Dedifferentiated amniotic fluid mesenchymal stem cell (primary cell): ENCODE measurements around the gene RIPK3.
"Not testable (repeated sequence)": the region's sequence is repeated elsewhere in the genome, so short reads cannot be mapped to it uniquely, and the experiment has no call there.

ENCODE experiments used
- DNase-seq: peaks from one replicate; pipeline ENCODE4 v3.0.0-alpha.2; 2016; ENCODE audit errors: extremely low spot score

Gene RIPK3

DNA sequence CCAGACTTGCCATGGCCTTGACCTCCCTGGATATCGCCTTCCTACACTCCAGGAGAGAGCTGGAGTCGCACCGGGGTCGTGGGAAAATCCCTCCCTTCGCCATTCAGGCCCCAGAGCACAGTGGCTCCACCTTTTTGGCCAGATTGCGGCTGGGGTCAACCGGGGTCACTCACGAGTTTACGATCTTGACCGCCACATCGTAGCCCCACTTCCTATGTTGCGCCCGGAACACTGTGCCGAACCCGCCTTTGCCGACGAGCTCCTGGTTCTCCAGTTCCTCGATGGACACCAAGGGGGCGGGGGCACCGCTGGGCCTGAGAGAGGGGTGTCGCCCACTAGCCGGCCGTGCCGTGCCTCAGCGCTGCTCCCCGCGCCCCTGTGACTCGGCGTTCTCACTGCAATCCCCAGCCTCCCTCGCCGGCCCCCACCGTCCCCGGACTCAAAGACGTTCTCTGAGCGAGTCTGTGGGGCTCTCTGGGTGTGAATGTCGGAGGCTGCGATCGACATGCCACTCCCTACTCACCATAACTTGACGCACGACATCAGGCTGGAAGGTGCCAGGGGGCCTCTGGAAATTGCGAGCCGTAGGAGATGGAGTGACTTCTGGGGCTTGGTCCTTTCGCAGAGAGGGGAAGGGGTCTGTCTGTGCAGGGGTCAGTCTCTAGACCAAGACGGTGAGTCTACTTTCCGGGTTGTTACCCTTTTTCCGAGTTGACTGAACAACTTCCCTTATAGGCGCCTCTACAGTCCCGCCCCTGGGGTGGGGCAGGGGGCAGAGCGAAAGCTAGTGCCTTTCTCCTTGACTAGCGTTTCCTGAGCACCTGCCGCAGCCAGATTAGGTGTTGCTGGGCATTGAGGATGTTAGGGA is at the start of gene RIPK3:
TSS of gene RIPK3 (minus strand) at position 708 of the 868 bp plus-strand sequence. CDS start at position 543, 165 bp downstream.
- no peak for DNase-seq

DNA sequence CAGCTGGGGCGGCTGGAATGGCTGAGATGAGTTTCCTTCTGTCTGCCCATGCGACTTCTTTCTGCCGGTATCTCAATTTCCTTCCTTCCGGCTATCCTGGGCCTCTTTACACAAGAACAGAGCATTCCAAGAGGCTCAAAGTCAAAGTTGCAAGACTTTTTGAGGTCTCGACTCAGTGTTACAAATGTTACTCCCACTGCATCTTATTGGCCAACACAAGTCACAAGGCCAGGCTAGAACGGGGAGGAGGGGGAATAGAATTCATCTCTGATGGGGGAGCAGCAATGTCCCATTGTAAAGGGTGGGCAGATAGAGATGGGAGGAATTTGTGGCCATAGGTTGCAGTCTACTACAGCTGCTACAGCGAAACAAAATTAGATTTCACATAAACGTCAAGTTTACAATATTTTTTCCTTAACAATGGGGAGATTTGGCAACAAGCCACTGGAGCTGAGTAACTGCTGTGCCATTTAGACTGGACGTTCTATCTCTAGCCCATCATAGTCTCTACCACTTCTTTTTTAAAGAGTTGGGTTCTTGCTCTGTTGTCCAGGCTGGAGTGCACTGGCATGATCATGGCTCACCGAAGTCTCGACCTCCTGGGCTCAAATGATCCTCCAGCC is 49.5 kb upstream of the RIPK3 start:
- no peak for DNase-seq

DNA sequence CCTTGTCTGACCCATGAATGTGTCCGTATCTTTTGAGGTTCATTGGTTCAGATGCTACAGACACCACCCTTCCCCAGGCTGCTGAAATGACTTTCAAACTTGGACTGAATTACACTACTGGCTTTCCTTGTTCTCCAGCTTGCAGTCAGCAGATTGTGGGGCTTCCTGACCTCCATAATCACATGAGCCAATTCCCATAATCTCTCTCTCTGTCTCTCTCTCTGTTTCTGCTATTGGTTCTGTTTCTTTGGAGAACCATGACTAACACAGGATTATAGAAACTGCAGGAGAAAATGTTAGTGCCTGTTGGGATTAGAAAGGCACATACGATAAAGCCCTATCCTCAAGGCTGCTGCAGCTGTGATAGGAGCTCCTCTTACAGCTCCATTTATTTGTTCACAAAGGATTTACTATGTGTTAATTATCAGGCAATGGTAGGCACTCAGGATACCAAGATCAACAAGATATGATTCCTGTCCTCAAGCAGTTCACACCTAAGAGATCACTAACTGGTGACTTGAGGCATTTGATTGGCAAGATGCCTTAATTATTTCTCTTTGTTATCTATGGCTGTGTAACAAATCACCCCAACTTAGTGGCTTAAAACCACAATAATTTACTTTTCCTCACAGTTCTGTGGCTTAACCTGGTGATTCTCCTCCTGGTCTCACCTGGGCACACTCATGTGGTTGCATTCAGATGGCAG is 48.8 kb upstream of the RIPK3 start:
- no peak for DNase-seq

DNA sequence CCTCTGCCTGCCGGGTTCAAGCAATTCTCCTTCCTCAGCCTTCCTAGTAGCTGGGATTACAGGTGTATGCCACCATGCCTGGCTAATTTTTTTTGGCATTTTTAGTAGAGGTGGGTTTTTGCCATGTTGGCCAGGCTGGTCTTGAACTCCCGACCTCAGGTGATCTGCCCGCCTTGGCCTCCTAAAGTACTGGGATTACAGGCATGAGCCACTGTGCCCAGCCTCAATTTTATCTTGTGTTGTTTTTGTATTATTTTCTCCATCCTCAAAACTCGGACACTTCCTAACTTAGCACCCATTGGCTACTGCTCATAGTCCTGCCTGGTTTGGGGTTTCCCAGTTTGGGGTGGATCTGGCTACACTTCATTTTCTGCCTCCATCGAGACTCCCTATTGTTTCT is 47.8 kb upstream of the RIPK3 start:
- not testable (repeated sequence) for DNase-seq

DNA sequence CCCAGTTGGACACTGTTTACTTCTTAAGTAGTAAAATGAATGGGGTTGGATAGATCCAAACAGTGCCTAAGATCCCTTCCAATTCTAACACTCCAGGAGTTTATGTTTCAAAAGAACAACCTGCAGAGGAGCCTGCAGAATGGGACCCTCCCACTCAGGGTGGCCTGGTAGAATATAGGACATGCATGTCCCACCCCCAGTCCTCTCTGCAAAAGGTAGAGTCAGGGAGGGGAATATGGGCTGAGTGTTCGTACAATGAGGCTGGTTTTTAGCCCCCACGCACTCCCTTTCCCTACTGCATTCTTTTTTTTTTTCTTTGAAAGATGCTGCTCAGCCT is 47.2 kb upstream of the RIPK3 start:
- no peak for DNase-seq

DNA sequence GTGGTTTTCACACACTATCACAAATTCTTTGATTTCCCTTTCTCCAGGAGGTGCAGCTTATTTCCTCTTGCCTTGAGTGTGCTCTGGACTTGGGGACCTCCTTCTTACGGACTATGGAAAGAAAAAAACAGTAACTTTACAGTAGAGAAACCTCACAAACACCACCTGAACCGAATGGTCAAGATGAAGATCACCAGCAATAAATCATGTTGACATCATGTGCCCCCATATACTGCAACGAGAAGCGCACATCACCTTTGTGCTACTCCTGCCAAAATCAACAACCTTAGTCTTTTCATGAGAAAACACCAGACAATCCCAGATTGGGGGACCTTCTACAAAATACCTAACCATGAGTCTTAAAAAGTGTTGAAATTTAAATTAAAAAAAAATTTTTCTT is 45.7 kb upstream of the RIPK3 start:
- DNase-seq, result no peak

DNA sequence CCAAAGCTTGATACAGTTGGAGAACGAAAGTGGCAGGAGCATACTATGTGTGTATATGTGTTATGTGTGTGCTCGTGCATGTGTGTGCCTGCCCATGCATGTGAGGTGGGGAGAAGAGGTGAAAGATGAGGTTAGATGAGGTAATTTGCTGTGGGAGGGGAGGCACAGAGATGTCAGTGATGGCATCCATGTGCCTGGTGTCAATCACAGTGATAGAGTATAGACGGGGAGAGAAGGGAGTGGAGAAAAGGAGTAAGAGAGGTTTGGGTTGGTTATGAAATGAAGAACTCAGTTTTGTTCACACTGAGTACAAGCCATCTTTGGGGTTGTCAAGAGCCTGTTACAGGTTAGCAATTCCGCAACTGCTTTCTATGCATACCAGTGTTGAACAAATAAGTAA is 44.4 kb upstream of the RIPK3 start:
- DNase-seq, result no peak

DNA sequence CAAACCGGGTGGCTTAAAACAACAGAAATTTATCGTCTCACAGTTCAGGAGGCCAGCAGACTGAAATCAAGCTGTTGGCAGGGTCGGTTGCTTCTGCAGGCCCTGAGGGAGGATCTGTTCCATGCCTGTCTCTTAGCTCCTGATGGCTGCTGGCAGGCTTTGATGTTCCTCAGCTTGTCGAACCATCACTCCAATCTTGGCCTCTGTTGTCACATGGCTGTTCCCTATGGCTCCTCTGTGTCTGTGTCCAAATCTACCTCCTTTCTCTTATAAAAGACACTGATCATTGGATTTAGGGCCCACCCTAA is 42.2 kb upstream of the RIPK3 start:
- DNase-seq, result no peak

DNA sequence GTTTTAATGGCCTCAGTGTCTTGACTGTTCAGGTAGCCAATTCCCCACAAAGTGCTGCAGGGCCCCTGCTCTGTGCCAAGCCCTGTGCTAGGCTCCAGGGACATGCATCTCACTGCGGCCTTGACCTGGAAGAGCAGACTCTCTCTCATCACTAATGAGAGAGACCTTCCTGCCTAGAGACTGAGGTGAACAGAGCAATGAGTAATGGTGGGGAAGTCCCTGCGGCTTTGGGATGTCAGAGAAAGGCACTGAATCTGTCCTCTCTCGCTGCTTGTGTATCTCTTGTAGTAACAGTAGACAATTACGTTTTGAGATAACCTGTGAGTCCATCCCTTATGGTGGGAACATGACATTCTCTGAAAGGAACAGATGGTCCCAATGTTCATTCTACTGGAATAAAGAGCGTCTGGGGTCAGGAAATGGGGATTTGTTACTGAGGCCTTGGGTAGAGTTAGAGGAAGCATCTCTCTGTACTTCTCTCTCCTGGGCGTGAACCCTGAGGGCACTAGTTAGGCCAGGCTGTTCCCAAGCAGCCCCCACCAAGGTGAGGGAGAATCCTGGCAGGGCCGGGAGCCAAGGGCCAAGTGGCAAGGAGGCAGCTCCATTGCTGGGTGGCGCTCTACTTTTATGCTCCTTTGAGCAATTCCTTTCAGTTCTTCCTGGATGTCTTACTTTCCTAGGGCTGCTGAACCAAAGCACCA is 41.7 kb upstream of the RIPK3 start:
- DNase-seq, result no peak

DNA sequence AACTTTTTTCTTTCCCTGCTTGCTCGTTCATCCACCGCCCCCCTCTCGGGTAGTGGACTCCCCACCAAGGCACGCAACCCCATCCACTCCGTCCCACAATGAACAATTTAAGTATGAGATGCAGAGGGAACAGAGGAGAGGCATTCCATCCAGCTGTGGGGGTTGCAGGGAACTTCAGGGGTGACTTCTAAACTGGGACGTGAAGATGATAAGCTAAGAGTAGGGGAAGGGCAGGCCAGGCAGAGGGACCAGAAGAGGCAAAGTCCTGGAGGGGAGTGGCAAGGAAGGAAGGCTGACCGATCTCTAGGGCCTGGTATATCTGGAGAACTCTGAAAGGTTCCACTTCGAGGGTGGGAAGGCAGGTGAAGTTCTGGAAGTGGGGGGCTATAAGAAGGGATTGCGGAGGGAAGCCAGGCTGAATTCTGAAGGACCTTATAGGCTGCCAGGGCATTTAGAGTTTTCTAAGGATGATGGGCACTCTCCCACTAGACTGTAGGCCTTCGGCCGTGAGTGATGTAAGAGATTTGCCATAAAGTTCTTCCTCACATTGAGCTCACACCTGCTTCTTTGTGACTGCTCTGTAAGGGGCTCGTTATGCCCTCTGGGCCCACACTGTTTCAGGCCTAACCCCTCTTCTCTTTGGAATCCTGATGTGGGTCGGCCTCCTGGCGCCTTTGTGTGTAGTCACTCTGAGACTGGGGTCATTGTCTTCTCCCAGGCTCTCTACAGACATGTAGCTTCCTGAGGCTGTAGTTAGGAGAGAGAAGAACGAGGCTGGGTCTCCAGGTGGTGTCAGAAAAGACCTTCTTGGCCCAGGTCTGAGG is 40.3 kb upstream of the RIPK3 start:
- DNase-seq, result no peak

DNA sequence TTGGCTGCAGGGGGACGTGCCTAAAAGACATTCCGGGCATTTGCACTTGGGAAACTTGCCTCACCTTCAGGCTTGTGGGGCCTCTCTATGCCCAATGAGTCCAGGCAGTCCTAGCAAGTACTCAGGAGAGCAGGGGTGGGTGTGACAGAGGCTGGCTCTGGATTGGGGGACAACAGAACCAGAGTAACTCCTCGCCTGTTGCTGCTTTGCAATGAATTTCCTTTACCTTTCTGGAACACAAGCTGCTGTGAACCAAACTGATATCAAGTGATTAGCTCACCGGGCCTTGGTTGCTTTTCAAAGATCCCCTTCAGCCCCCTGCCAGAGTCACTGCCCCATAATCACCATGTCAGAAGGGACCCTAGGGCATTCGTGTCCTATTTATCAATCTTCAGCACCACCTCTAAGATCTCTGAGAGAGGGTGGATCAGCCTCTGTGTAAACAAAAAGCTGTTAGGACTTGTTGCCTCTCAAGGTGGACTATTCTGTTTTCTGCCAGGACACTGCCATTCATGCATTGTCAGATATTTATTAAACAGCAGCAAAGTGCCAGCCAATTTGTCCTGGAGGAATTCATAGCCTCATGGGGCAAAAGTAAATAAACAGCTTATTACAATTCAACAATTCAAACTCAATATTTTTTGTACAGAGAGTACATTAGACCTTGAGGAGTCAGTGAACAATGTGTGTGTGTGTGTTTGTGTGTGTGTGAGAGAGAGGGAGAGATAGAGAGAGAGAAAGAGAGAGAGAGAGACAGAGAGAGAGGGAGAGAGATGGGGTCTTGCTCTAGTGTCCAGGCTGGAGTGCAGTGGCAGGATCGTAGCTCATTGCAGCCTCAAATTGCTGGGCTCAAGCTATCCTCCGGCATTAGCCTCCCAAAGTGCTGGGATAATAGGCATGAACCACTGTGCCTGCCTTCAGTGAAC is 39.5 kb upstream of the RIPK3 start:
- no peak for DNase-seq

DNA sequence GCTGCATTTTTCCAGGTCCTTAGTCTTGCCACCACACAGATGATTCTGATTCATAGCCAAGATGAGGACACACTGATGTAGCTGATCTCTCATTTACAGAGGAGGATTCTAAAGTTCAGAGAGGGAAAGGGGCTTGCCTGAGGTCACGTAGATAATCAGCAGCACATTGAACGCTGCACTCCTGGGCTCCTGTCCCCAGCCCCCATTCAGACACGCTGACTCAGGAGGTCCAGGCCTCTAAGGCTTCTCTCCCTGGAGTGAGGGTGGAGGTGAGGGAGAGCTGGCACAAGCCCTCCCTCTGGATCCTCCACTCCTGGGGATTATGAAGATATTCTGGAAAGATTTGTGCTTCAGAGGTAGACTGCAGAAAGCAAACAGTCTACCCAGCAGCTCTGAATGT is 38.5 kb upstream of the RIPK3 start:
- no peak for DNase-seq

DNA sequence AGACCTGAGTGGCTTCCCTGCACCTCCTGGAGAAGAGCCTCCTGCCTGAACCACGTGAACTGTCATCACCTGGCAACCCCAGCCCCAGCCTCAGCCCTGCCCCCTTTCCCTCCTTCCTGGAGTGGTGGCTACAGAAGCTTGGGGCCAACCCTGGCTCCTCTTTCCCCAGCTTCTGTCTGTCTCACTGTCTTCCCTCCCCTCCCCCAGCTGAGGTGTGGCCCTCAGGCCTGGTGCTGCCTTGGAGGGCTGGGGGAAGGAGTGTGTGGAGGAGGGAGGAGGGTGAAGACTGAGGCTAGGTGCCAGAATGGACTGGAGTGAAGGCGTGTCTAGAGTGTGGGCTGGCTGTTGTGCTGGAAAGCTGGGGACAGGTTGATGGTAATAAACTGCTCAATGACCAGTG is 37.9 kb upstream of the RIPK3 start:
- DNase-seq, result no peak

DNA sequence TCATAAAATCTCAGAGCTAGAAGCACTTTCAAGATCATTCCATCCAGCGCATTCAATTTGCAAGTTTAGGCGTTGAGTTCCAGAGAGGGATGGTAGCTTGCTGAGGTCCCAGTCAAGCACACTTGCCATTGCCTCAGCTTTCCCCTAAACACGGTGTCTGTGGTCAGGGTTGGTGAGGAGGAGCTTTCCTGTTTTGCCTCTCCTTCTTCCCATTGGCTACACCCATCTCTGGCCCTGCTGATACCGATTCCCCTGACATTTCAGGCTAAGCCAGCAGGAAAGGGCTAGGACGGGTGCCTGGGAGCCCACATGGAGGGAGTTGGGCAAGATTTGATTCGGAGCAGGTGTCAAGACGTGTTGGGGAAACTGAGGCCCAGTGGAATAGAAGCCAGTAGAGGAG is 37.3 kb upstream of the RIPK3 start:
- no peak for DNase-seq

DNA sequence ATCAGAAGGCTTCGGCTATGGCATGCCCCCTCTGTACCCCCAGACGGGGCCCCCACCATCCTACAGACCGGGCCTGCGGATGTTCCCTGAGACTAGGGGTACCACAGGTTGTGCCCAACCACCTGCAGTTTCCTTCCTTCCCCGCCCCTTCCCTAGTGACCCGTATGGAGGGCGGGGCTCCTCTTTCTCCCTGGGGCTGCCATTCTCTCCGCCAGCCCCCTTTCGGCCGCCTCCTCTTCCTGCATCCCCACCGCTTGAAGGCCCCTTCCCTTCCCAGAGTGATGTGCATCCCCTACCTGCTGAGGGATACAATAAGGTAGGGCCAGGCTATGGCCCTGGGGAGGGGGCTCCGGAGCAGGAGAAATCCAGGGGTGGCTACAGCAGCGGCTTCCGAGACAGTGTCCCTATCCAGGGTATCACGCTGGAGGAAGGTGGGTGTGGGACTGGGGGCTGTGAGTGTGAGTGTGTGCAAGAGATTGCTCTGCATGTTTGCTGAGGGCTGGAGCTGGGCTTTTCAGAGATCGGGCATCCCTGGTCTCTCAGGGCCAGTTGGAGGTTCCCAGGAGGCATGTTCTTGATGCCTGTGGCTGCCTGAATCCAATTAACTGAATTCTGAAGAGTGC is 36.8 kb upstream of the RIPK3 start:
- no peak for DNase-seq

DNA sequence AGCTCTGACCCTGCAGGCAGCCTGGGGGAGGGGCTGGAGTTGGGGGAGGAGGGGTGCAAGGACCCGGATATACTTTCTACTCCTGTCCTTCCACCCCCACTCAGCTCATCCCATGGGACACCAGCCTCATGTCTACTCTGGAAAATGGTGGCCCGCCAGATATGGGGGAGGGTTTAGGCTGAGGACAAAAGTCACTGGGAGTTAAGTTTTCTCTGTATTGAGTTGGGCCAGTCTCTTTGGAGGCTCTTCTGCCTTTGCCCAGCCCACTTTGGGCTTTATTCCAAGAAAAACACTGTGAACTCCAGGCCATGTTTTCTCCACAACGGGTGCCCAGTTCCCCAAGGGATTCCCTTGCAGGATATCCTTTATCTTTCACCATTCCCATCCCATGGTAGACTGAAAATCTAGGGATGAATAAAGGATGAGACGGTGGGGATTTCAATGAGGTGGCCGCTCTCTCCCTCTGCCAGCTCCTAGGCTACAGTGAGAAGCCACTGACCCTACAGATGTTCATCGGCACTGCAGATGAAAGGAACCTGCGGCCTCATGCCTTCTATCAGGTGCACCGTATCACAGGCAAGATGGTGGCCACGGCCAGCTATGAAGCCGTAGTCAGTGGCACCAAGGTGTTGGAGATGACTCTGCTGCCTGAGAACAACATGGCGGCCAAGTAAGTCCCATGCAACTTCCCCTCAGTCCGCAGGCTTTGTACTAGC is 33.1 kb upstream of the RIPK3 start:
- DNase-seq, result no peak

DNA sequence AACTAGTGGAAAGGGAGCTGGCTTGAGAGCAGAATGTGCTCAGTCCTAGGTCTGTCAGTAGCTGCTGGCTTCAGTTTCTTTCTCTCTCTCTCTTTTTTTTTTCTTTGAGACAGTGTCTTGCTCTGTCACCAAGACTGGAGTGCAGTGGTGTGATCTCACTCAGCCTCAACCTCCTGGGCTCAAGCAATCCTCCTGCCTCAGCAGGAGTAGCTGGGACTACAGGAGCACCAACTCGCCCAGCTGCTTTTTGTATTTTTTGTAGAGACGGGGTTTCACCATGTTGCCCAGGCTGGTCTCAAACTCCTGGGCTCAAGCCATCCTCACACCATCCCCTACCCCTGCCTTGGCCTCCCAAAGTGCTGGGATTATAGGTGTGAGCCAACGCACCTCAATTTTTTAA is 31.8 kb upstream of the RIPK3 start:
- DNase-seq, result not testable (repeated sequence)

DNA sequence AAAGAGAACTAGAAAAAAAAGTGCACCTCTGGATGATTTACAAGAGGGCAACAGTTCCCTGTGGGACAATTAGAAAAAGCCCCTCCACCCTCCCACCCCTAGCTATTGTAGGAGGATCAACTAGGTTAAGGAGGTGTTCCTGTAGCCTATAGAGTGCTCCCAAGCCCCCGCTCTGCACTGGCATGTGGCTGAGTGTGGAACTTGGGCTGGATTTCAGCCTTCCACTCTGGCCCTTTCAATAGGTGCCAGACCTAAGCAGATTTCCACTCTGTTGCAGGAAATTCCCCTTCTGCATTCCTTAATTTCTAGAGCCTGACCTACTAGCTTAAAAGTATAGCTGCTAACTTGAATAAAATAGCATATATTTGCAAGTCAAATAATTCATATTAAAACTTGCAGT is 31.0 kb upstream of the RIPK3 start:
- no peak for DNase-seq

DNA sequence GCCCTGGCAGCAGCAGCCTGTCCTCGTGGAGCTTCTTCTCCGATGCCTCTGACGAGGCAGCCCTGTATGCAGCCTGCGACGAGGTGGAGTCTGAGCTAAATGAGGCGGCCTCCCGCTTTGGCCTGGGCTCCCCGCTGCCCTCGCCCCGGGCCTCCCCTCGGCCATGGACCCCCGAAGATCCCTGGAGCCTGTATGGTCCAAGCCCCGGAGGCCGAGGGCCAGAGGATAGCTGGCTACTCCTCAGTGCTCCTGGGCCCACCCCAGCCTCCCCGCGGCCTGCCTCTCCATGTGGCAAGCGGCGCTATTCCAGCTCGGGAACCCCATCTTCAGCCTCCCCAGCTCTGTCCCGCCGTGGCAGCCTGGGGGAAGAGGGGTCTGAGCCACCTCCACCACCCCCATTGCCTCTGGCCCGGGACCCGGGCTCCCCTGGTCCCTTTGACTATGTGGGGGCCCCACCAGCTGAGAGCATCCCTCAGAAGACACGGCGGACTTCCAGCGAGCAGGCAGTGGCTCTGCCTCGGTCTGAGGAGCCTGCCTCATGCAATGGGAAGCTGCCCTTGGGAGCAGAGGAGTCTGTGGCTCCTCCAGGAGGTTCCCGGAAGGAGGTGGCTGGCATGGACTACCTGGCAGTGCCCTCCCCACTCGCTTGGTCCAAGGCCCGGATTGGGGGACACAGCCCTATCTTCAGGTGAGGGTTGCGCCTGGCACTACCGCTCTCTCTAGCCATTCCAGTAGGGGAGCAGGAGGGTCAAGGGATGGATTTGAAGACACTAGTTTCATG is 30.3 kb upstream of the RIPK3 start:
- DNase-seq, result no peak
